ENCODE data around the gene WFDC9.
"Not testable (repeated sequence)": the region's sequence is repeated elsewhere in the genome, so short reads cannot be mapped to it uniquely, and the experiment has no call there.

WFDC9 gene

DNA sequence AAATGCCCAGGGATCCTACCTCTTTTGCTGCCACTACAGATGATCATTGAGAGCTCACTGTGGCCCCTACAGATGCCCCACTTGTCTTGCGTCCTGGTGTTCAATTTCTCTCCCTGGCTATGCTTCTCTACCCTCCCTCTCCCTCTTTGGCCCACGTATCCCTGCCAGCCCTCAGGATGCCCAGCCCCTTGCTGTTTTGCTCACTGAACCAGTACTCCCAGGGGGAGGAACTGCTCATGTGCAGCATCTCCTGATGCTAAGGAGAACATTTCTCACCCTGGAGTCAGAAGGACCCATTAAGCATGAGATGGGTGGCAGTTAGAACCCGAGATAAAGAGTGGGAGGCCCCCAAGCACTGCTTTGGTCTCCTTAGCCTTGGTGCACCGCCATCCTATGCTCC is at the start of gene WFDC9:
TSS of gene WFDC9 (minus strand) at position 101 of the 400 bp plus-strand sequence. CDS start 21,103 bp downstream, outside the sequence.
- DNase-seq: no peak

DNA sequence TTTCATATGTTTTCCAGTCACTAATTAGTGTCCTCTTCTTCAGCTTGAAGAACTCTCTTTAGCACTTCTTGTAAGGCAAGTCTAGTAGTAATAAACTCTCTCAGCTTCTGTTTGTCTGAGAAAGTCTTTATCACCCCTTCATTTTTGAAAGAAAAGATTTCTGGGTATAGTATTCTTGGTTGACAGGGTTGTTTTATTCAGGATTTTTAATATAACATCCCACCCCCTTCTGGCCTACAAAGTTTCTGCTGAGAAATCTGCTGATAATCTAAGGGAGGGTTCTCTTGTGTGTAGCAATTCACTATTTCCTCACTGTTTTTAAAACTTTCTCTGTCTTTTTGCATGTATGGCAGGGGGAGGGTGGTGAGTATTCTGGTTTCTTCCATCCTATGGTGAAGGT is 48.6 kb upstream of the WFDC9 start:
- DNase-seq: no peak

GRCh38 chr20:45672765-45673164 is 41.7 kb upstream of the WFDC9 start:
- DNase-seq: no peak

DNA sequence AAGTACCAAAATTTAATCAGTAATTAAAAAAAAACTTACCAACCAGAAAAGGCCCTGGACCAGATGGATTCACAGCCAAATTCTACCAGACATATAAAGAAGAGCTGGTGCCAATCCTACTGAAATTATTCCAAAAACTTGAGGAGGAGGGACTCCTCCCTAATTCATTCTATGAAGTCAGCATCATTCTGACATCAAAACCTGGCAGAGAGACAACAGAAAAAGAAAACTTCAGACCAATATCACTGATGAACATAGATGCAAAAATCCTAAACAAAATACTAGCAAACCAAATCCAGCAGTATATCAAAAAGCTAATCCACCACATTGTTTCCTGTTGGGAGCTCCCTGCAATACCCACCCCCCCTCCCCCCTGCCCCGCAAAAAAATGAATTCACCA is 39.1 kb upstream of the WFDC9 start, which contains the start of gene WFDC11:
TSS of gene WFDC11 (minus strand) at position 101 of the 400 bp plus-strand sequence. CDS start 19,639 bp downstream, outside the sequence.
- no peak for DNase-seq

DNA sequence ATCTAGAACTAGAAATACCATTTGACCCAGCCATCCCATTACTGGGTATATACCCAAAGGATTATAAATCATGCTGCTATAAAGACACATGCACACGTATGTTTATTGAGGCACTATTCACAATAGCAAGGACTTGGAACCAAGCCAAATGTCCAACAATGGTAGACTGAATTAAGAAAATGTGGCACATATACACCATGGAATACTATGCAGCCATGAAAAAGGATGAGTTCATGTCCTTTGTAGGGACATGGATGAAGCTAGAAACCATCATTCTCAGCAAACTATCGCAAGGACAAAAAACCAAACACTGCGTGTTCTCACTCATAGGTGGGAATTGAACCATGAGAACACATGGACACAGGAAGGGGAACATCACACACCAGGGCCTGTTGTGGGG is 26.0 kb upstream of the WFDC9 start:
- not testable (repeated sequence) for DNase-seq

GRCh38 chr20:45651726-45652125 is 20.6 kb upstream of the WFDC9 start:
- DNase-seq: not testable (repeated sequence)

GRCh38 chr20:45649312-45649863 is 18.3 kb upstream of the WFDC9 start:
- DNase-seq: no peak

DNA sequence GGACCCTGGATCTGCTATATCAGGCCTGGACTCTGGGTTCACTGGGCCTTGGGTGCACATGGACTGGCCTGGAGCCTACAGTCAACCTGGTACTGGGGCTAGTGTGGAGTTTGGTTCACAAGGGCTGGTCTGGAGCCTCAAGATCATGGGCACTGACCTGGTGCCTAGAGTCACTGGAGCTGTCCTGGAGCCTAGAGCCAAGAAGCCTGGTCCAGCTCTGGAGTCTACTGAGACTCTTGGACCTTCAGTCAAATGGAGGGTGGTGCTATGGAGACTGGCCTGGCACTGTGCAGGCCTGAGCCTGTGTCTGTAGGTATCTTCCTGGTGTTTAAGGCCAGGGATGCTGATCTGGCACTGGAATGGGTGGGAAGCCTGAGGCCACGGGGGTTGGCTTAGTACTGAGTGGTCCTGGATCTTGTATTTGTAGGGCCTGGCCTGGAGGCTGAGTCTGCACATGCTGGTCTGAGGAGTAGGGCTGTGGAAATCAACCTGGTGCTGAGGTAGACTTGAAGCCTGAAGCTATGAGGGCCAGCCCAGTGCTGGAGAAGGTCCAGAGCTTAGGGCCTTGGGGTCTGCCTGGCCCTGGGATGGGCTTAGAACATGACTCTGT is 16.5 kb upstream of the WFDC9 start:
- no peak for DNase-seq

DNA sequence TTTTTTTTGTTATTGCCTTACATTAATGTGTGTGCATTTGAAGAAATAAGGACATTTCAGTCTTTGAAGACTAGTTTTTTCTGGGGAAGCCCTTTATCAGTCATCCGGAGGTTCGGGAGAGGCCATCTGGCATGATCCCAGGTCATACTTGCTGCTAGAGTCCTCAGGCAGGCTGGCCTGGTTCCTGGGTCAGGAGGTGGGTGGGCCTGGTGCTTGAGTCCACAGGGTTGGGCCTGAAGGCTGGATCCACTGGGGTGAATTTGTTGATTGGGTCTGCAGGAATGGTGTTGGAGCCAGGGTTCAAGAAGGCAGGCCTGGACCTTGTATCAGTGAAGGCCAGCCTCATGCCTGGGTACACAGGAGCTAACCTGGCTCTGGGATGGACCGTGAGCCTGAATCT is 15.8 kb upstream of the WFDC9 start:
- no peak for DNase-seq

GRCh38 chr20:45645869-45646268 is 14.8 kb upstream of the WFDC9 start:
- not testable (repeated sequence) for DNase-seq

DNA sequence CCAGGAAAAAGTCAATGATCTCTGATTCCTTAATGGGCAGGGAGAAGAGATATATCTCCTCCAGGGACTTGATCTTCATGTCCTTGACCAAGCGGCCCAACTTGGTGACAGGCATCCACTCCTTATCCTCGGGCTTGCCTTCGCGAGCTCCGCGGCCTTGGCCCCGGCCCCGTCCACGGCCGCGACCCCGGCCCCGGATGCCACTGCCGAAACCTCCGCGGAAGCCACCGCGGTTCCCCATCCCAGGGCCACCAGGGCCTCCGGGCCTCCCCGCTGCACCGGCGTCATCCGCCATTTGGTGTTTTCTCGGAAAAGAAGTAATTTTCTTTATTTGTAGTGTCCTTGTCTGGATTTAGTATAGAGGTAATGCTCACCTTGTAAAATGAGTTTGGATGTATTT is 10.0 kb upstream of the WFDC9 start:
- DNase-seq: not testable (repeated sequence)

GRCh38 chr20:45639687-45640086 is 8.6 kb upstream of the WFDC9 start:
- no peak for DNase-seq

- no peak for DNase-seq
These were observed 5.4 kb upstream of the WFDC9 start for GRCh38 chr20:45636513-45636912.

DNA sequence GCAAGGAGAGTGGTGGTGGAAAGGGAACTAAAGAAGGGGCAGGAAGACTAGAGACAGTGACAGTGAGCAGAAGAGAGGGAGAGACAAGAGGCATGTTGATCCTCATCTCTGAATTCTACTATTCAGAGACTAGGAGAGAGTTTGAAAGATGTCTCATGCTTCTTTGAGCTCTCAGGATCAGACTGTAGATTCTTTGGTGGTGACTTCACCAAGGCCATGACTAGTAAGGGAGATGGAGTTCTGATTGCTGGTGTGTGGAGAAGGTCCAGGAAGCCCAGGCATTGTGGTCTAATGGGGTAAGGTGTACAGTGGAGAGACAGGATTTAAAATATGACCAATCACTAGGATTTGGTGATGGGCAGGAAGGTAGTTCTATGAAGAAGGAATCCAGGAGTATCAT is 713 bp downstream of the WFDC9 start:
- DNase-seq: no peak

DNA sequence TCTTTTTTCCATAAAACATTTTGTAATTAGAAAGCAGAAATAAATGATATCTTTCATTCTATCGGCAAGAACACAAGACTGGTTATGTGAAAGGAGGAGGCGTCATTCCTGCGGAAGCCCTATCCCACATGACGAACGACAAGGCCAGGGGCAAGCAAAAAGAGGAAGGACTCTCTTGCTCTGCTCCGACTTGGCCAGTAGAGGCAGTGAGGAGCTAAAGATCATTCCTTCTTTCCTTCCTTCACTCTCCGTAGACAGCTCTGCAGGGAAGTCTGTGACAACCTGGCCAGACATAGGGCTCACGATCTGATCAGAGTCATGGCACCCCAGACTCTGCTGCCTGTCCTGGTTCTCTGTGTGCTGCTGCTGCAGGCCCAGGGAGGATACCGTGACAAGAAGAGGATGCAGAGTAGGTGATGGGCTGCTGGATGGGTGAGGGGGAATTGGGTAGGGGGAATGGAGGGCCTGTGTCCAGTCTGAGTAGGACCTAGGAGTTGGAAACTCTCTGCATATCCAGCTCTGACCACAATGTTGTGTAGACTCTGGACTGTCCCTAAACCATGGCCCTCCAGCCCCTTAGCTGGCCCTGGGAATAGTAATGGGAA is 1.5 kb downstream of the WFDC9 start, which contains the start of gene WFDC10A:
TSS of gene WFDC10A (plus strand) at position 244 of the 605 bp plus-strand sequence. CDS start at position 319, 75 bp downstream.
- DNase-seq: peak; percentile 17

DNA sequence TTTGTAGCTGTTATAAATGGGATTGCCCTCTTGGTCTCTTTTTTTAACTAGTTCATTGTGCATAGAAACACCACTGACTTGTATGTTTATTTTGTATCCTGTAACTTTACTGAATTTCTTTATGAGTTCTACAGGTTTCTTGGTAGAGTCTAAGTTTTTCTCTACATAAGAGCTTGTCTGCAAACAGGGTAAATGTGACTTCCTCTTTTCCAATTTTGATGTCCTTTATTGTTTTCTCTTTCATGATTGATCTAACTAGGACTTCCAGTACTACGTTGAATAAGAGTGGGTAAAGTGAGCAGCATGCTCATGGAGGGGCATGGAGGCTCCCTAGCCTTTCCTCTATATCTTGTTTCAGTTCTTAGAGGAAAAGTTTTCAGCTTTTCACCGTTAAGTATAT is 4.5 kb downstream of the WFDC9 start:
- no peak for DNase-seq

DNA sequence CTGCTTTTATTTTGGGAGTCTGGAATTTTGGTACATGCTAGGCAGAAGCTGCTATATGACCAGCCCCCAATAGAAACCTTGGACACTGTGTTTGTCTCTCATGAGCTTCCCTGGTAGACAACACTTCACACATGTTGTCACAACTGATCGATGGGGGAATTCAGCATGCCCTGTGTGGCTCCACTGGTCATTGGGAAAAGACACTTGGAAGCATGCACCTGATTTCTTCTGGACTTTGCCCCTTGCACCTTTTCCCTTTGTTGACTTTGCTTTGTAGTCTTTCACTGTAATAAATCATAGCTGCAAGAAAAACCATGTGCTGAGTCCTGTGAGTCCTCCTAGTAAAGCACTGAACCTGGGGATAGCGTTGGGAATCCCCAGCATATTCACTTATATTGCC is 9.5 kb downstream of the WFDC9 start:
- DNase-seq: no peak

GRCh38 chr20:45617591-45617990 is 13.5 kb downstream of the WFDC9 start:
- no peak for DNase-seq

DNA sequence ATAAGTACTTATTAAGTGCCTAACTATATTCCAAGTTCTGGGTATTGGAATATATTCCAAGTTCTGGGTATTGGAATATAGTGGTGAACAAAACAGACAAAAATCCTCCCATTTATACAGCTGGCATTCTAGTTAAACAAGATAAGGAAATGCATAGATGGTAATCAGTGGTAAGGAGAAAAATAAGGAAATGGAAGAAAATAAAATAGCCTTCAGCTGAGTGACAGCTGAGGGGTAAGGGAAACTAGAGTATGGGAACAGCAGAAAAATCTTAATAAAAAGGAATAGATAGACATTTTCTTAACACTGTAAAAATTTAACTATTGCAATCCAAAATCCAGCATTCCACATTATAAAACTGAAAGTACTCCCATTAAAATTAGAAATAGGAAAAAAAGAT is 18.8 kb downstream of the WFDC9 start:
- no peak for DNase-seq

DNA sequence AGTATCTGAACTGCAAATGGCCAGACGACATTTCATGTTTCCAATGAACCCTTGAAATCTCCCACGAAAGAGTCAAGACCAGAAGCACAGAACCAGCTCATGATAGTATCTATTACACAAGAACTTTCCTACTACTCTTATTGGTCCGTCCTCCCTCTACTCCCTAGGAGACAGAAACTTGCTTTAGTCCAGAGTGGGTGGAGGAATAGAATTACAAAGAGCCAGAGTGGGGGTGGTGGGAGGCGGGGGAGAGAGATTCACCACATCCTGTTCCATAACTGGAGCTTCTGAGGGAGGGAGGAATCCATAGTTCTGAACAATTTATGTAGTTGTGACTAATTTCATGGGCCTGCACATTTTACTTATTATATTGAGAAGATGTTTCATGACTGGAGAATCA is 20.0 kb downstream of the WFDC9 start:
- no peak for DNase-seq

DNA sequence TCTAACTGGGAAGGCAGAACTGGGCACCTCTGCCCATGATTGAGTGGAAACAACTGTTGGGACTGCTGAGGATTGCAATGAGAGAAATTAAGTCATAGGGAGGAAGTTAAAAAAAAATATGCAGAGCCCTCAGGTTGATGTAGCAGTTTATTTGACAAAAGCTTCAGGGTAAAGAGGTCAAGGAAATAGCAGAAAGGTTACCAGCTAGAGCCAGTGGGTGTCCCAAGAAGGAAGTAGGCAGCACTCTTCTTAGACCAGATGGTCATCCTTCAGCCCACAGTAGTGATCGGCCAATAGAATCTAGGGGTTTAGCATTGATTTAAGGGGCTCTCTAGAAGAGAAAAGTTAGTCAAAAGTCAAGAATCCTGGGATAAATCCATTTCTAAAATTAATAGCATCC is 23.3 kb downstream of the WFDC9 start:
- no peak for DNase-seq

DNA sequence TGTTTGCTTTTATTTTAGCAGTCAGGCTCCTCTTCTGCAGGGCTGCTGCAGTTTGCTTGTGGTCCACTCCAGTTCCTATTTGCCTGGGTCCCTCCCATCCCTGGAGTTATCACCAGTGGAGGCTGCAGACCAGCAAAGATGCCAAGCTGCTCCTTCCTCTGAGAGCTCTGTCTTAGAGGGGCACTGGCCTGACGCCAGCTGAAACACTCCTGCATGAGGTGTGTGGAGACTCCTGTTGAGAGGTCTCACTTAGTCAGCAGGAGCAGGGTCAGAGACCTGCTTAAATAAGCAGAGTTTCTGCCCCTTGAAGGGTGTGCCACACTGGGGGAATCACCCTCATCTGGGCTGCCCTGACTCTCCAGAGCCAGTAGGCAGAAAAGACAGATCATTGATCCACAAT is 35.8 kb downstream of the WFDC9 start:
- DNase-seq: no peak

DNA sequence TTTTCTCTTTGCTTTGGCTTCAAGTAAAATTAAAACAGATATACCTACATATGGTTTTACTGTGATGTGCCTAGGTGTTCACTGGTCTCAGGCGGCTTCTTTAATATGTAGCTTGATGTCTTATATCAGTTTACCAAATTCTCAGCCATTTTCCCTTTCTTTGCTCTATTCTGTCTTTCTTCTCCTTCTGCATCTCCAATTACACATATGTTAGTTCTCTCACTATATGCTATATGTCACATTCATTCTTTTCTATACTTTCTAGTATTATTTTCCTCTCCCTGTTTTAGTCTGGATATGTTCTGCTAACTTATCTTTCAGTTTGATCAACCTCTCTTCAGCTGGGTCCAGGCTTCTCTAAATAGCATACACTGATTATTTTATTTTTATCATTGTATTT is 37.6 kb downstream of the WFDC9 start:
- no peak for DNase-seq

DNA sequence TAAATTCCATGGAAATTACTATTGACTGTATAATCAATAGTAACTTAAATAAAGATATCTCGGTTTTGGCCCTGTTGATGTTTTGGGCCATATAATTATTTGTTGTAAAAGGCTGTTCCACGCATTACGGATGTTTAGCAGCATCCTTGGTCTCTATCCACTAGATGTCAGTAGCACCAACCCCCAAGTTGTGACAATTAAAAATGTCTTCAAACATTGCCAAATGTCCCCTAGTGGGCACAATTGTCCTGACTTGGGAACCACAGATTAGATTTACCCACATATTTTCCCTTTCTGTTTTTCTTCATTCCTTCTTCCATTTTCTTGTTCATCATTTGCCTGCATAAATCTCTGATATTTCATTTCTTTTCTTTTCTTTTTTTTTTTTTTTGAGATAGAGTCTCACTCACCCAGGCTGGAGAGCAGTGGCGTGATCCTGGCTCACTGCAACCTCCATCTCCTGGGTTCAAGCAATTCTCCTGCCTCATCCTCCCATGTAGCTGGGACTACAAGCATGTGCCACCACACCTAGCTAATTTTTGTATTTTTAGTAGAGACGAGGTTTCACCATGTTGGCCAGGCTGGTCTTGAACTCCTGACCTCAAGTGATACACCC is 38.4 kb downstream of the WFDC9 start:
- no peak for DNase-seq

All from CD4-positive, alpha-beta T cell treated with Interleukin-17A for 4 hours (primary cell).